ENCODE measurements around the gene CLSTN2. TPM values are rescaled to one million over a fixed set of nuclear protein-coding genes. Genes with fewer than 3 reads are reported as not detected.

The CLSTN2 gene
- total RNA-seq, 1 donor from 2014 or later: 143 TPM

- H3K9me3 Mint-ChIP-seq (ENCODE audit: unreplicated experiment): no peaks in the 10 kb centered on the region
- DNase-seq (ENCODE audit: extremely low spot score, unreplicated experiment): no peak
- no peak for TF ChIP-seq CTCF (IDR thresholded peaks at IDR 0.05)
- H3K4me3 Mint-ChIP-seq (ENCODE audit: unreplicated experiment): no peak overlapping the region
- peaks cover 5% of the 10 kb centered on the region for H3K36me3 Mint-ChIP-seq (ENCODE audit: unreplicated experiment)
- no peaks in the 10 kb centered on the region for H3K27me3 Mint-ChIP-seq (ENCODE audit: unreplicated experiment)
- H3K27ac Mint-ChIP-seq (ENCODE audit: unreplicated experiment): no peak overlapping the region
- peaks cover 5% of the 10 kb centered on the region for H3K4me1 Mint-ChIP-seq (ENCODE audit: unreplicated experiment)
Measured at GRCh38 chr3:140135461-140135860, 200.5 kb downstream of the CLSTN2 start.

GRCh38 chr3:140143367-140144069 lies 208.5 kb downstream of the CLSTN2 start:
- no peaks in the 10 kb centered on the region for H3K27me3 Mint-ChIP-seq (ENCODE audit: unreplicated experiment)
- no peak for TF ChIP-seq CTCF (IDR thresholded peaks at IDR 0.05)
- H3K36me3 Mint-ChIP-seq (ENCODE audit: unreplicated experiment): peaks cover 5% of the 10 kb centered on the region
- no peaks in the 10 kb centered on the region for H3K4me1 Mint-ChIP-seq (ENCODE audit: unreplicated experiment)
- H3K9me3 Mint-ChIP-seq (ENCODE audit: unreplicated experiment): no peaks in the 10 kb centered on the region
- DNase-seq (ENCODE audit: extremely low spot score, unreplicated experiment): no peak
- H3K27ac Mint-ChIP-seq (ENCODE audit: unreplicated experiment): no peak overlapping the region
- no peak overlapping the region for H3K4me3 Mint-ChIP-seq (ENCODE audit: unreplicated experiment)

- DNase-seq (ENCODE audit: extremely low spot score, unreplicated experiment): no peak
- Mint-ChIP-seq H3K9me3 (ENCODE audit: unreplicated experiment) (no peaks in the 10 kb centered on the region), H3K36me3 (ENCODE audit: unreplicated experiment) (no peaks in the 10 kb centered on the region), H3K27me3 (ENCODE audit: unreplicated experiment) (no peaks in the 10 kb centered on the region), H3K27ac (ENCODE audit: unreplicated experiment) (no peak overlapping the region), H3K4me1 (ENCODE audit: unreplicated experiment) (no peaks in the 10 kb centered on the region), H3K4me3 (ENCODE audit: unreplicated experiment) (no peak overlapping the region)
- no peak for TF ChIP-seq CTCF (IDR thresholded peaks at IDR 0.05)
Measured at GRCh38 chr3:140145528-140145927, 210.5 kb downstream of the CLSTN2 start.

- no peak for TF ChIP-seq CTCF (IDR thresholded peaks at IDR 0.05)
- Mint-ChIP-seq H3K4me1 (ENCODE audit: unreplicated experiment) (no peaks in the 10 kb centered on the region), H3K27ac (ENCODE audit: unreplicated experiment) (no peak overlapping the region), H3K9me3 (ENCODE audit: unreplicated experiment) (no peaks in the 10 kb centered on the region), H3K36me3 (ENCODE audit: unreplicated experiment) (no peaks in the 10 kb centered on the region), H3K27me3 (ENCODE audit: unreplicated experiment) (no peaks in the 10 kb centered on the region), H3K4me3 (ENCODE audit: unreplicated experiment) (no peak overlapping the region)
- DNase-seq (ENCODE audit: extremely low spot score, unreplicated experiment): no peak
Measured at GRCh38 chr3:140146668-140147067, 211.7 kb downstream of the CLSTN2 start.

GRCh38 chr3:140147965-140148490 lies 213.0 kb downstream of the CLSTN2 start:
- Mint-ChIP-seq H3K4me3 (ENCODE audit: unreplicated experiment) (no peak overlapping the region), H3K9me3 (ENCODE audit: unreplicated experiment) (no peaks in the 10 kb centered on the region), H3K4me1 (ENCODE audit: unreplicated experiment) (no peaks in the 10 kb centered on the region), H3K36me3 (ENCODE audit: unreplicated experiment) (no peaks in the 10 kb centered on the region), H3K27me3 (ENCODE audit: unreplicated experiment) (no peaks in the 10 kb centered on the region), H3K27ac (ENCODE audit: unreplicated experiment) (no peak overlapping the region)
- no peak for TF ChIP-seq CTCF (IDR thresholded peaks at IDR 0.05)
- no peak for DNase-seq (ENCODE audit: extremely low spot score, unreplicated experiment)

All from osteocyte (in vitro differentiated cells).